MM.1S (cell line): ENCODE measurements around the gene PHACTR1.

Experiments
- DNase-seq: peaks from one replicate; pipeline ENCODE4 v3.0.0-alpha.2; 2015
- H2AFZ ChIP-seq: fragments of 300-600 bp; sonication (generic); 2 replicates; pipeline ENCODE4 v1.6.0; 2016; ENCODE audit warnings: antibody characterized with exemption, low read length
- H3F3A ChIP-seq: fragments of 300-600 bp; sonication (generic); 2 replicates; pipeline ENCODE4 v1.6.1; 2016; ENCODE audit warnings: mild to moderate bottlenecking, antibody characterized with exemption, low read length, moderate library complexity, mixed read lengths; ENCODE audit not compliant: insufficient read depth
- H3K27ac ChIP-seq: fragments of 300-600 bp; sonication (generic); 2 replicates; pipeline ENCODE4 v1.5.1; 2016; ENCODE audit warnings: mild to moderate bottlenecking, low read length
- H3K27me3 ChIP-seq: fragments of 300-600 bp; sonication (generic); replicated peaks from 2 replicates; pipeline ENCODE4 v1.6.0; 2016; ENCODE audit warnings: low read length; ENCODE audit not compliant: insufficient read depth
- H3K36me3 ChIP-seq: fragments of 300-600 bp; sonication (generic); replicated peaks from 2 replicates; pipeline ENCODE4 v1.6.1; 2016; ENCODE audit warnings: mild to moderate bottlenecking, low read length, mixed read lengths; ENCODE audit not compliant: insufficient read depth
- H3K4me1 ChIP-seq: fragments of 300-600 bp; sonication (generic); 2 replicates; pipeline ENCODE4 v1.6.1; 2016; ENCODE audit warnings: low read length, mixed read lengths
- H3K4me2 ChIP-seq: fragments of 300-600 bp; sonication (generic); 2 replicates; pipeline ENCODE4 v1.6.0; 2016; ENCODE audit warnings: low read depth, low read length
- H3K4me3 ChIP-seq: fragments of 300-600 bp; sonication (generic); 2 replicates; pipeline ENCODE4 v1.5.1; 2016; ENCODE audit warnings: low read length, mixed read lengths
- H3K79me2 ChIP-seq: fragments of 300-600 bp; sonication (generic); 2 replicates; pipeline ENCODE4 v1.6.1; 2016; ENCODE audit warnings: mixed run types, low read length, mixed read lengths
- H3K9ac ChIP-seq: fragments of 300-600 bp; sonication (generic); 2 replicates; pipeline ENCODE4 v1.6.1; 2016; ENCODE audit warnings: low read length, mixed read lengths
- H3K9me2 ChIP-seq: fragments of 300-600 bp; sonication (generic); replicated peaks from 2 replicates; pipeline ENCODE4 v1.6.1; 2016; ENCODE audit warnings: mild to moderate bottlenecking, low read length, mixed read lengths; ENCODE audit not compliant: insufficient read depth
- H3K9me3 ChIP-seq: fragments of 300-600 bp; sonication (generic); replicated peaks from 2 replicates; pipeline ENCODE4 v1.6.1; 2016; ENCODE audit warnings: mild to moderate bottlenecking, low read length, mixed read lengths; ENCODE audit not compliant: insufficient read depth
- H4K20me1 ChIP-seq: fragments of 300-600 bp; sonication (generic); 2 replicates; pipeline ENCODE4 v1.6.1; 2016; ENCODE audit warnings: mild to moderate bottlenecking, low read length, moderate library complexity, mixed read lengths; ENCODE audit not compliant: insufficient read depth
- EZH2 ChIP-seq: fragments of 300-600 bp; sonication (generic); optimal IDR thresholded peaks from 2 replicates; pipeline ENCODE3; 2017; ENCODE audit warnings: low read depth, mild to moderate bottlenecking, antibody characterized with exemption, low read length, mixed read lengths
- EZH2phosphoT487 ChIP-seq: fragments of 300-600 bp; sonication (generic); IDR thresholded peaks from 2 replicates; pipeline ENCODE4 v1.6.1; 2018; ENCODE audit warnings: antibody characterized with exemption, low read length
- TF ChIP-seq, protein P1 (sequence below): fragments of 300-600 bp; sonication (generic); IDR thresholded peaks from 2 replicates; pipeline ENCODE4 v1.5.1; 2016; ENCODE audit warnings: antibody characterized with exemption, low read length, mixed read lengths

The PHACTR1 gene

GRCh38 chr6:13328076-13328874, 611.7 kb downstream of the PHACTR1 start, which contains the start of gene TBC1D7:
TSS of gene TBC1D7 (minus strand) at chr6:13328537. CDS start at chr6:13326898, 1,639 bp downstream.
- H3K9me3 ChIP-seq, result no peaks in the 10 kb centered on the region
- H3K27ac ChIP-seq, result peak within 1 kb of the TSS; percentile 80
- H3K9me2 ChIP-seq, result no peaks in the 10 kb centered on the region
- peaks cover 18% of the 10 kb centered on the region for H3K79me2 ChIP-seq
- H2AFZ ChIP-seq, result peak within 1 kb of the TSS; percentile 88
- peak within 1 kb of the TSS; percentile 87 for H3K9ac ChIP-seq
- no peaks in the 10 kb centered on the region for H3K27me3 ChIP-seq
- H3K4me1 ChIP-seq, result peaks cover 32% of the 10 kb centered on the region
- TF ChIP-seq EZH2, result no peak
- TF ChIP-seq EZH2phosphoT487, result no peak
- TF ChIP-seq, protein P1, sequence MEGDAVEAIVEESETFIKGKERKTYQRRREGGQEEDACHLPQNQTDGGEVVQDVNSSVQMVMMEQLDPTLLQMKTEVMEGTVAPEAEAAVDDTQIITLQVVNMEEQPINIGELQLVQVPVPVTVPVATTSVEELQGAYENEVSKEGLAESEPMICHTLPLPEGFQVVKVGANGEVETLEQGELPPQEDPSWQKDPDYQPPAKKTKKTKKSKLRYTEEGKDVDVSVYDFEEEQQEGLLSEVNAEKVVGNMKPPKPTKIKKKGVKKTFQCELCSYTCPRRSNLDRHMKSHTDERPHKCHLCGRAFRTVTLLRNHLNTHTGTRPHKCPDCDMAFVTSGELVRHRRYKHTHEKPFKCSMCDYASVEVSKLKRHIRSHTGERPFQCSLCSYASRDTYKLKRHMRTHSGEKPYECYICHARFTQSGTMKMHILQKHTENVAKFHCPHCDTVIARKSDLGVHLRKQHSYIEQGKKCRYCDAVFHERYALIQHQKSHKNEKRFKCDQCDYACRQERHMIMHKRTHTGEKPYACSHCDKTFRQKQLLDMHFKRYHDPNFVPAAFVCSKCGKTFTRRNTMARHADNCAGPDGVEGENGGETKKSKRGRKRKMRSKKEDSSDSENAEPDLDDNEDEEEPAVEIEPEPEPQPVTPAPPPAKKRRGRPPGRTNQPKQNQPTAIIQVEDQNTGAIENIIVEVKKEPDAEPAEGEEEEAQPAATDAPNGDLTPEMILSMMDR, result 0 out of 2 replicates have a peak, but pooled peaks have one; percentile 18
- H3K4me3 ChIP-seq, result peak within 1 kb of the TSS; percentile 68
- peaks cover 16% of the 10 kb centered on the region for H3F3A ChIP-seq
- peak; percentile 91 for DNase-seq
- no peaks in the 10 kb centered on the region for H4K20me1 ChIP-seq
- peak within 1 kb of the TSS; percentile 95 for H3K4me2 ChIP-seq
- H3K36me3 ChIP-seq, result no peaks in the 10 kb centered on the region

GRCh38 chr6:13328875-13329183, 612.3 kb downstream of the PHACTR1 start:
- no peaks in the 10 kb centered on the region for H3K27me3 ChIP-seq
- peaks cover 16% of the 10 kb centered on the region for H3F3A ChIP-seq
- no peaks in the 10 kb centered on the region for H3K36me3 ChIP-seq
- TF ChIP-seq EZH2 (no peak), EZH2phosphoT487 (no peak)
- TF ChIP-seq, protein P1, result no peak
- DNase-seq, result no peak
- H3K9me2 ChIP-seq, result no peaks in the 10 kb centered on the region
- H3K4me1 ChIP-seq, result peaks cover 32% of the 10 kb centered on the region
- peak overlapping the region; percentile 88 for H2AFZ ChIP-seq
- peak overlapping the region; percentile 80 for H3K27ac ChIP-seq
- H4K20me1 ChIP-seq, result no peaks in the 10 kb centered on the region
- peak overlapping the region; percentile 95 for H3K4me2 ChIP-seq
- peak overlapping the region; percentile 87 for H3K9ac ChIP-seq
- H3K9me3 ChIP-seq, result no peaks in the 10 kb centered on the region
- peak overlapping the region; percentile 68 for H3K4me3 ChIP-seq
- peaks cover 18% of the 10 kb centered on the region for H3K79me2 ChIP-seq

DNA sequence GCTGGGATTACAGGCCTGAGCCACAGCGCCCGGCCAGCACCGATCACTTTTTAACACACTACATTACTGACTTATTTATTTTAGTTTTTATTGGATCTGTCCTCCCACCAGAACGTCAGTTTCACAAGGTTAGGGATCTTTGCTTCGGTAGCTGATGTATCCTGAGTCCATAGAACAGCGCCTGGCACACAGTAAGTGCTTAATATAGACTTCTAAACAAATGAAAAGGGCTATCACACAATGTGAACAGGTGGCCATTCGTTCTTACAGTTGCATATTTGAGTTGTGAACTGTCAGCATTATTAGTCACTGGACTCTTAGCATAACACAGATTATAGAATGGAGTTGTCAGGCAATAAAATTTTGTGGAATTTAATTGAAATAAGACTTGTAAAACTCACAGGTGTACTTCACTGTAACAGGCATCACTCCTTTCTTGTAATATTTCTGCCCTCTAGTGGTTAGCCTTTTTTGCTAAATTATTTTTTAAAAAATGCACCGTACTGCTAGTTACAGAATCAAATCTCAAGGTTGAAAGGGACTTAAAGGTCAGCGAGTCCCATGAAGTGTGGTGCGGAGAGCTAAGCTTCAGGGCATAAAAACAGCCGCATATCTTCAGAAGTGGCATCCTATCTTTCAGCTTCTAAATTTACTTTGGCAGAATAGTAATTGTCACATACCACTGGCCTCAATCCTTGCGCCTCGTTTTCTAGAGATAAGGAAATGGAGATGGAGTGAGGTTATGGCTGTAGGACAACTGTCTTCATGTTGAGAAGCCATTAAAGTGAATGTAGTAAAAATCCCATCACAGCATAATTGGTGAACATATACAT, 615.2 kb downstream of the PHACTR1 start:
- Histone ChIP-seq H3K4me3 (no peak overlapping the region), H3K9ac (no peak overlapping the region), H3K79me2 (peaks cover 9% of the 10 kb centered on the region), H3K27ac (no peak overlapping the region), H3K9me3 (no peaks in the 10 kb centered on the region), H3K36me3 (no peaks in the 10 kb centered on the region), H3K9me2 (no peaks in the 10 kb centered on the region), H3K27me3 (no peaks in the 10 kb centered on the region), H4K20me1 (no peaks in the 10 kb centered on the region), H3K4me1 (peaks cover 30% of the 10 kb centered on the region), H2AFZ (no peak overlapping the region), H3F3A (peaks cover 16% of the 10 kb centered on the region), H3K4me2 (no peak overlapping the region)
- DNase-seq, result peak; percentile 57
- TF ChIP-seq EZH2phosphoT487, result no peak
- TF ChIP-seq, protein P1, result peak; percentile 57
